Umbilical cord (tissue), 2 donors: ENCODE data around the gene ARHGAP29. TPM values are rescaled to one million over a fixed set of nuclear protein-coding genes. Genes with fewer than 3 reads are reported as not detected.

Experiments
- DNase-seq: peaks from one replicate; pipeline ENCODE4 v3.0.0-alpha.2; 2015; ENCODE audit warnings: low spot score
- total RNA-seq: library from RNA; depleted of rRNA; stranded (reverse); fragments of >200 nt; gene quantifications from one replicate; pipeline ENCODE4 v1.2.3, GENCODE V29; 2014; ENCODE audit warnings: low replicate concordance; ENCODE audit not compliant: insufficient read depth

The ARHGAP29 gene, protein sequence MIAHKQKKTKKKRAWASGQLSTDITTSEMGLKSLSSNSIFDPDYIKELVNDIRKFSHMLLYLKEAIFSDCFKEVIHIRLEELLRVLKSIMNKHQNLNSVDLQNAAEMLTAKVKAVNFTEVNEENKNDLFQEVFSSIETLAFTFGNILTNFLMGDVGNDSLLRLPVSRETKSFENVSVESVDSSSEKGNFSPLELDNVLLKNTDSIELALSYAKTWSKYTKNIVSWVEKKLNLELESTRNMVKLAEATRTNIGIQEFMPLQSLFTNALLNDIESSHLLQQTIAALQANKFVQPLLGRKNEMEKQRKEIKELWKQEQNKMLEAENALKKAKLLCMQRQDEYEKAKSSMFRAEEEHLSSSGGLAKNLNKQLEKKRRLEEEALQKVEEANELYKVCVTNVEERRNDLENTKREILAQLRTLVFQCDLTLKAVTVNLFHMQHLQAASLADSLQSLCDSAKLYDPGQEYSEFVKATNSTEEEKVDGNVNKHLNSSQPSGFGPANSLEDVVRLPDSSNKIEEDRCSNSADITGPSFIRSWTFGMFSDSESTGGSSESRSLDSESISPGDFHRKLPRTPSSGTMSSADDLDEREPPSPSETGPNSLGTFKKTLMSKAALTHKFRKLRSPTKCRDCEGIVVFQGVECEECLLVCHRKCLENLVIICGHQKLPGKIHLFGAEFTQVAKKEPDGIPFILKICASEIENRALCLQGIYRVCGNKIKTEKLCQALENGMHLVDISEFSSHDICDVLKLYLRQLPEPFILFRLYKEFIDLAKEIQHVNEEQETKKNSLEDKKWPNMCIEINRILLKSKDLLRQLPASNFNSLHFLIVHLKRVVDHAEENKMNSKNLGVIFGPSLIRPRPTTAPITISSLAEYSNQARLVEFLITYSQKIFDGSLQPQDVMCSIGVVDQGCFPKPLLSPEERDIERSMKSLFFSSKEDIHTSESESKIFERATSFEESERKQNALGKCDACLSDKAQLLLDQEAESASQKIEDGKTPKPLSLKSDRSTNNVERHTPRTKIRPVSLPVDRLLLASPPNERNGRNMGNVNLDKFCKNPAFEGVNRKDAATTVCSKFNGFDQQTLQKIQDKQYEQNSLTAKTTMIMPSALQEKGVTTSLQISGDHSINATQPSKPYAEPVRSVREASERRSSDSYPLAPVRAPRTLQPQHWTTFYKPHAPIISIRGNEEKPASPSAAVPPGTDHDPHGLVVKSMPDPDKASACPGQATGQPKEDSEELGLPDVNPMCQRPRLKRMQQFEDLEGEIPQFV
- total RNA-seq, result 41.7 TPM

DNA sequence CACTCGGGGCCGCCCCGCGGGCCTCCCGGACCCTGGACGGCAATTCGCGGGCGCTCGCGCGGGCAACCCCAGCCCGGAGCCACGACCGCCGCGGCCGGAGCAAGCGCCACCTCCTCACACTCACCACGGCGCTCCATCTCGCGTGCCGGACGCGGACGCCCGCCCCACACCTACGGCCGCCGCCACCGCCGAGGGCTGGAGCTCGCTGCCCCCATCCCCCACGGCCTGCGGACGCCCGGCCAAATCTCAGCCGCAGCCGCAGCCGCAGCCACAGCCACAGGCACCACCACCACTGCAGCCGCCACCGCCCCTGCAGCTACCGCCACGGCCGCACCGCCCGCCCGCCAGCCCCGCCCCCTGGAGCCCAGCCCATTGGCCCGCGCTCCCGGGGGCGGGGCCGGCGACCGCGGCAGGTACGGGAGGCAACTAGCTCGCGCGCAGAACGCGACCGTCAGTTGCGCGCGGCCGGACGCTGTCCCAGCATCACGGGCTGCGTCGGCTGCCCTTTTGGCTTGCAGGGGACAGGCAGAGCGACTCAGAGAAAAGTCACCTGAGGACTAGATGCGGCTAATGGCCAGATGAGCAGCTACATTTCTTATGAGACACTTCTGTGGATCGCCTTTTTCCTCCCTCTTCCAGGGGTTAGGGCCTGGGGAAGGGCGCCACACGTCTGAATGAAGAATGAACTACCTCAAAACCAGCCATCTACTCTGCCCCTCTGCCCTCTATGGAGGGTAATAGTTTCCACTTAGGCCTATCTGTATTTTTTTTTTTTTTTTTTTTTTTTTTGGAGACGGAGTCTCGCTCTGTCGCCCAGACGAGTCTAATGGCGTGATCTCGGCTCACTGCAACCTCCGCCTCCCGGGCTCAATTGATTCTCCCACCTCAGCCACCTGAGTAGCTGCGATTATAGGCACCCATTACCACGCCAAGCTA is at the start of gene ARHGAP29:
Gene ARHGAP29, minus strand, starts transcription at position 294 of the 936 bp plus-strand sequence. CDS start 5,973 bp downstream, outside the sequence.
- peak; percentile 82 for DNase-seq

DNA sequence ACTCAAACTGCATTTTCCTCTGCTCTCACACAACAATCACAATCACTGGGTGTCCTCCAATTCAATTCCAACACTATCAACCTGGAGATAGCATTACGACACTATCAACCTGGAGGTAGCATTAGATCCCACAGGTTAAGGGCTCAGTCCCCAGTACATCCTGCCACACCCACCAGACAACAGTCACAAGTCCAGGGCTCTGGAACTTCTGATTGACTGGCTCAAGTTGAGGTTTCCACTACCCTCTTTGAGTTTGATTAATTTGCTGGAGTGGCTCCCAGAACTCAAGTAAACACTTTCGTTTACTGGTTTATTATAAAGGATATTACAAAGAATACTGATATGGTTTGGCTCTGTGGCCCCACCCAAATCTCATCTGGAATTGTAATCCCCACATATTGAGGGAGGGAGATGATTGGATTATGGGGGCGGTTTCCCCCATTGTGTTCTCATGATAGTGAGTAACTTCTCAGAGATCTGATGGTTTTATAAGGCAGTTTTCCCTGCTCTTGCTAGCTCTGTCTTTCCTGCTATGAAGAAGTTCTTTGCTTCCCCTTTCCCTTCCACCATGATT is 49.6 kb upstream of the ARHGAP29 start:
- DNase-seq, result no peak

DNA sequence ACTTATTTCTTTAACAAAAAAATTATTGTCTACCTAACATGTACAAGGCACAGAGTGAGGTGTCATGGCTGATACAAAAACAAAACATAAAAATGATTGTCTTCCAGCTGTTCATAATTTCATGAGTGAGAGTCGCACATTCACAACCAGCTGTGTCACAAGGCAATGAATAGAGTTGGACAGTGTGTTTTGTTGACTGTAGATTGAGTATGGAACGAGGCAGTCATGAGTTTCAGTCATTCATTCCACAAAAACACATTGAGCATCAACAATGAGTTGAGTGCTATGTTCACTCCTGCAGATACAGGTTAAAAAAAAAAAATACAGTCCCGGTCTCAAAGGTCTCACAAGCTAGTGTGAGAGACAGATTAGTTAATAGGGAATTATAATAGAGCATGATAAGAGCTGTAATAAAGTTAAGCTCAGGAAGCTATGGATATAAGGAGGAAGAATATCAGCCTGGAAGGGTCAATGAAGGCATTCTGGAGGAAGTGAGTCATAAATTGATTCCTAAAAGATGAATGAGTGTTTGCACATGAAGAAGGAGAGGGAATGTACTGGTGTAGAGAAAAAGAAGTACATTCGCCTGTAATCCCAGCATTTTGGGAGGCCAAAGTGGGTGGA is 47.8 kb upstream of the ARHGAP29 start:
- no peak for DNase-seq

DNA sequence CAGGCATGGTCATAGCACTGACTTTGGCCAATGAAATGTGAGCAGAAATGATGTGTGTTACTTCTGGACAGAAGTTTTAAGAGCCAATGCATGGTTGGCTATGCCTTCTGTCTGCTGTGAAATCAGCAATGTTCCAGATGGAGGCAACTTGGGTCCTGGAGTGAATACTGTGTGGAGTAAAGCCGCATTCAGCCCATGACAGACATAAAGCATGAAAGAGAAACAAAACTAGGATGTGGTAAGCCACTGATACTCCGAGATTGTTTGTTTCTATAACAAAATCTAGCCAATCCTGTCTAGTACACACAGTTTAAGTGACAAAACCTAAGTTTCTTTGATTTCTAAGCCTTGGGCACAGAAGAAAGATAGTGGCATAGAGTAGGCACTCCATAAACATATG is 47.1 kb upstream of the ARHGAP29 start:
- no peak for DNase-seq

DNA sequence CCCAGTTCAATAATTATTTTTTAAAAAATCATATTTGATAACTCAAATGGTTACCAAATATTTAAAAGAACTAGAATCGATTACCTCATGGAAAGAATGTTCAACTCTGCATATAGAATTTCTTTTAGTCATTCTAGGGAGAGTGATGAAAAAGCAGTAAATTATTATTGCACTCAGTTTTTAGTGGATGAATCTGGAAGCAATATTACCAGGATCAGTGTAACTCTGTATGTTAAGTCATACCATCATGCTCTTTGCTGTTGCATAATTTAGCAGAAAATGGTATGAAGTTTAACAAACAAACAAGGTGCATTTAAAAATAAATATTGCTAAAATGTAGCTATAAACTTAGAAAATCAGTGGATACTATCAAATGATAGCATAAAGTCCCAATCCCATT is 46.1 kb upstream of the ARHGAP29 start:
- DNase-seq, result no peak

DNA sequence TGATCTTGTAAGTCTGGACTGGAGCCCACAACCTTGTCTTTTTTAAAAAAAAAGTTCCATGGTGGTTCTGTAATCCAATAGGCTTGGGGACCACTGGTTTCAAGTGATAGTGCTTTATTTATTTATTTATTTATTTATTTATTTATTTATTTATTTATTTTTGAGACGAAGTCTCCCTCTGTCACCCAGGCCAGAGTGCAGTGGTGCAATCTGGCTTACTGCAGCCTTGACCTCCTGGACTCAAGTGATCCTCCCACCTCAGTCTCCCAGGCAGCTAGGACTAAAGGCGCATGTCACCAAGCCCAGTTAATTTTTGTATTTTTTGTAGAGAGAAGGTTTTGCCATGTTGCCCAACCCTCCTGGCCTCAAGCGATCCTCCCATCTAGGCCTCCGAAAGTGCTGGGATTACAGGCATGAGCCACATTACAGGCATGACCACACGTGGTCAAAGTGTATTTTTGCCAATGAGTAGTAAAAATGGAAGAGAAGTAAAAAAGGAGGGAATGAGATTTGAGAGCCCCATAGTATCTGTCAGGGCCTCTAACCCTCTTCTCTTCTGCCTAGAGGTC is 44.8 kb upstream of the ARHGAP29 start:
- DNase-seq, result no peak

DNA sequence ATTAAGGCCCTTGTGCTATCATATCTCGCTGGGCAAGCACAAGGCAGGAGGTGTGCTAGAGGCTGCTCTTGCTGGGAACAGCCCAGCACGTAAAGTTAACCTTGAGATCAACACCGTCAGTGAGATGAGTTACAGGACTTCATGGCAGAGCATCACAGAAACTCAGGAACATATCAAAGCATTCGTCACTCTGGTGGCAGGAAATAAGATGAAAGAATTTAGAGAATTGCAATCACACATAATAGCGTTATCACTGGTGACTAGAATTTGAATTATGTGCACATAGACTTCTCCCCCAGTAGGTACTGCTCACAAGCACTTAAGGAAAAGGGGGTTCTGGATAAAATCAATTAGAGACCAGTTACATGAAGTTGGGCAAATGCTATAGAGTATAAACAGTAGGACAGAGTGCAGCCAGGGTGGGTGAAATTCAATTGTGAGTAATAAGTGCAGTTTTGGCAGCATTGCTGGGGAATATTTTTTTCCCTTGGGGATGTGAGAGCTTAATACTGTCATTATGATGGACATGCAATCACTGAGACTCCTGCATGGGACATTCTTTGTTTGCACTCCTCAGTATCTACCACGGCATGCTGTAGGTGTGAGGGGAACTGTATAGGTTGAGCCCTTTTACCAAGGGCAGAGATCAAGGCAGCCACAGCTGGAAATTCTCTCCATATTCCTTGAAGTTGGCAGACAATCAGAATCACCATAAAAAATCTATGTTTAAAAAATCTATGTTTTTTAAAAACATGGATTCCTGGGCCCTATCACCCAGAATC is 44.2 kb upstream of the ARHGAP29 start:
- peak; percentile 68 for DNase-seq

DNA sequence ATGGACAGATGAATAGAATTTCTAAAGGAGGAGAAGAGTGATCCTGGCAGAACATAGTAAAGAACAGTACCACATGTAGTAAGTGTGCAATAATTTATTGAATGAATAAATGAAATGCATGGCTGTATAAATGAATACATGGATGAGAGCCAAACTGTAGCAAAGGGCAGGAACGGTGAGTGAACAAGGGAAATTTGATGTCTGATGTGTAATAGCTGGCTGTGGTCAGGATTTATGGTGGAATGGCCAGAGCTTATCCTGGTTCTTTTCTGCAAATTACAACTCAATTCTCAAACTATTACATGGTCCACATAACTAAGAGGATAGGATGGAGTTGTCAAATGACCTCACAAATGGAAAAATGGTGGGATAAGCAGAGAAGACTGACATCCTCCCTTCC is 43.2 kb upstream of the ARHGAP29 start:
- DNase-seq, result no peak

DNA sequence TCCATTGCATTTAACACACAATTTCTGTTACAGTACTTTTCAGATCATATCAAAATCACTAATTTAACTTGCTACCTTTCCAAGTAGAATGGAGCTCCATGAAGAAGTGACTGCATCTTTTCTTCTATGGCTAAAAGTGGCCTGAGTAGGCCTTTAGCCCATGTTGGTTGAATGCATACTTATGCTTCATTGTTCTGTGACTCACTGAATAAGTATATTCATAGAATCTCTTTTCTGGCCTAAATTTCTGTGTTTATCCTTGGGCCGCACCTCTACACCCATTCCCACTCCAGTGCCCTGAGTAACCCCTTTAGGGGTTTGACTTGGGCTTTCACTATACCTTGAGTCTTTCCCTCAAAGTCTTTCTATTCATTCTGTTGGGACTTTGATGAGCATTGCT is 42.1 kb upstream of the ARHGAP29 start:
- DNase-seq, result no peak

DNA sequence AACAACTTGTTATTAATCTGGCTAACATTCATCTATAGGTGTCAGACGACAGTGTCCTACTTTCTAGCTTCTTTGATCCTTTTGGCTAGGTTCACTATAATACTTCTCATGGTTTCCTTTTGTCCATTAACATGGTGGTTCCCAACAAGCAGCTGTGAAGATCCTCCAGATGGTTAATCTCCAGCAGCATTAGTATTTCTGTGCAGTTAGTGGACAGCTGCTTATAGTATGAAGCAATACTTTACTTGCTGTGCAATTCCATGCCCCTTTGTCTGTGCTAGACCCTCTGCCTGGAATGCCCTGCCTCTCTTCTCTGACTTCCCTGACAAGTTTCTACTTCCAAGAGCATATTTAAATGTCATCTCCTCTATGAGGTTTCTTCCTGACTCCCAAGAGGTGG is 41.7 kb upstream of the ARHGAP29 start:
- no peak for DNase-seq

DNA sequence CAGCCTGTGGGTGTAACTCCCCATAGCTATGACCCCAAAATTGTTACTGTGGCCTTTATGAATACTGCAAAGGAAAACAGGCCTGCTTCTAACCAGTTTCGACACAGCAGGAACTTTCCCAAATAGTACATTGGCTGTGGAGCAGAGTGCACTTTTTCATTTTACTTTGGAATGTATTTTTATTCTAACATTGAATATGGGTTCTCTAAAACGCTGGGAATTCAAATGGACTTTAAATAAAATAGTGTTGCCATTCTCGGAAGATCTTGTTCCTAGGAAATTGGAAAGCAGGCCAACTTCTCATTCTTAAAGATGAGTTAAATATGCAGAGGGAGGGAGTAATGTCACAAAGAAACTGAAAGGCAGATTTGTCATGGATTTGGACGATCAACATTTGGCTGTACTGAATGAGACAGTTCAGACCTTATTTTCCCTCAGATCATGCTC is 39.6 kb upstream of the ARHGAP29 start:
- DNase-seq, result peak; percentile 57

DNA sequence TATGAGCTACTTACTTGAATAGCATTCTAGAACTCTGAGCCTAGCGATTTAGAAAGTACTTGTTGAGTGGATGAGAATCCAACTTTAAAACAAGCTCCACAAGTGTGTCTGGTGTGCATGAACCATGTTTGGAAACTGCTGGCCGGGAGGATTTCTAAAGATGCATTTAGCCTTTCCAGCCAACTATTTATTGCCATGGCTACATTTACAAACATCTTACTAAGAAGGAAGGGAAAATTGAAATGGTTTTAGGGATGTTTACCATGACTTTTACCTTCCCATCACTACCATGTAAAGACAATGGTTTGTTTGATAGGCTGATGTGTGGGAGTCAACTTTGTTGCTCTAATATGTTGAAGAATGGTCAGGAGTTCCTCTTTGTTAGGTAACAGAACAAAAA is 37.7 kb upstream of the ARHGAP29 start:
- DNase-seq, result no peak

DNA sequence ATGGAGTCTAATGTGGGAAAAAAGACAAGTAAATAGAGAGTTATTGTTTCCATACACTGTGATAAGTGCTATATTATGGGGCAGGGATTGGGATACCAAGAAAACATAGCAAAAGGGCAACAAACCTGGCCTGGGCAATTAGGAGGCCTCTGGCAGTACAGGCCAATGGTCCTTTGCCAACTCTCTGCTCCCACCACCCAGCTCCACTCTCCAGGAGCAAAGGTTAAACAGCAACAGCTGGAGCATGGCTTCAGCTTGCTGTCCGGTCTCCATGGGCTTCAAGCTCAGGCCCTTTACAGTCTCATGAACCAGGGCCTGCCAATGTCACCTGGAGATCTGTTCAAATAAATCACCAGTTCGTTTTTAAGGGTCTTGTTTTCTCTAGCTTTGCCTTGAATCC is 37.2 kb upstream of the ARHGAP29 start:
- no peak for DNase-seq

DNA sequence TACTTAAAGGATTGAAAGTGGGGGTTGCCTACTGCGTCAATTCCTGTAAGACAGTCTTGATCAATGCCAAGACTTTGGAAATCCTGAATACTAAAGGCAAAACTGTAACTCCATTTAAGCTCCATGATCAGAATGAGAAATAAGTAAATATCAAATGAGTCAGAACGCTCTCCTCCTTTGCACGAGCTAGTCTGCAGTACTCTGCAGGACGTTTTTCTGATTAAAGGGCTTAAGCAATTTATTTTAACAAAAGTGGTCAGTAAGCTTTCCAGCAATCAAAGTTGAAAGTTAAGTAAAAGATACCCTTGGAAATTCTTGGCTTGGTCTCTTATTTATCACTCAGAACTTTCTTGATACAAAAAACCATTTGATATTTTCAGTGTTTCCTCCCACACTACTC is 35.7 kb upstream of the ARHGAP29 start:
- DNase-seq, result no peak

DNA sequence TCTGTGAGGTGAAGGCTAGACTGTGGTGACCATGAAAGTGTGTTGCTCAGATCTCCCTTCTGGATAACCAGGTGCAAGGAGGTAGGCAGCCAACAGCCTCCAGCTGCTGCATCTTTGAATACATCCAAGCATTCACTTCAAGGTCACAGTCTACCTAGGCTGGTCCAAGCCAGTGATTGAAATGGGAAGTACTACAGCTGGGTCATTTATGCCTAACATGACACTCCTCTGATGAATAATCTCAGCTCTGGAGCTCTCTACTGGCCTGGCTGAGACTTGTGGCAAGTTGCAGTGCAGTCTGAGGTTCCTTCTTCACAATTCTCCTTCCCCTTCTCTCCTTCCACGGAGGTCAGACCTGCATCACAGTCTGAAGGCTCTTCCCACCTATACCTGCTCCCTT is 35.0 kb upstream of the ARHGAP29 start:
- no peak for DNase-seq

DNA sequence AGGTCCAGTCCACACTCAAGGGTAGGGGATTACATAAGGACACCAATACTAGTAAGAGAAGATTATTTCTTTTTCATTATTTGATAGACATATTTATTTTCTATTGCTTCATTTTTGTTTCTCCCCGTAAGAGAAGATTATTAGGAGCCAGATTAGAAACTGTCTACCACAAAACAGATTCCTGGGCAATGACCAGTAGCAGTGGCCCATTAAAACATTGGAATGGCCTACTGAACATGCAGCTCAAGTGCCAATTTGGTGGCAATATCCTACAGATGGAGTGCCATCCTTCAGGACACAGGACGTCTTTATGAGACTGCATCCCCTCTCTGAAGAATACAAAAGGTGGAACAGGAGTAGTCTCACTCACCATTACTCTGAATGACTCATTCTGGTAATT is 34.0 kb upstream of the ARHGAP29 start:
- DNase-seq, result no peak

DNA sequence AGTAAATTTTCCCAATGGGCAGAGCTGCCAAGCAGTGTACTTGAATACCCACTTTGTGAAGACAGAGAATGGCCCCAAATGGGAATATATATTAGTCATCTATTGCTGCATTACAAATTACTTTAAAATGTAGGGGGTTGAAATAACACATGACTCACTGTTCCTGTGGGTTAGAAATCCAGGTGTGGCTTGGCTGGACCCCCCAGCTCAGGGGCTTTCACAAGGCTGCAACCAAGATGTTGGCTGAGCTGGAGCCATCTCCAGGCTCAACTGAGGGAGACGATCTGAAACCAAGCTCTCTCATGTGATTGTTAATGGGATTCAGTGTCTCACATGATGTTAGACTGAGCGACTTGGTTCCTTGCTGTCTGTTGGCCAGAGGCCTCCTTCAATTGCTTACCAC is 33.4 kb upstream of the ARHGAP29 start:
- no peak for DNase-seq

DNA sequence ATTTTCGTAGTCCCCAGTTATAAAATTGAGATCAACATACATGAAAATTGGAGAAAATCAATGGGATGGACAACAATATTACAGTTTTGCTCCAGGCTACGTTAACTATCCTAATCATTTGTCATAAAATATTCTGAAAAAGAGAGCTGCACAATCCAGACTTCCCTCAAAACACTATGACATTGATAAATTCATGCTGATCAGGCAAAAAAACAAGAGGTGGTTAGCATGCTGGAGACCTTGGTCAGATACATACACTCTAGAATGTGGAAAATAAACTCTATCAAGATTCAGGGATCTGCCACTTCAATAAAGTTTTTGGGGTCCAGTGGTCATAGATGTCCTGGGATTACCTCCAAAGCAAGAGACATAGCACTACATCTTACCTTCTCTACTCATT is 32.5 kb upstream of the ARHGAP29 start:
- no peak for DNase-seq

DNA sequence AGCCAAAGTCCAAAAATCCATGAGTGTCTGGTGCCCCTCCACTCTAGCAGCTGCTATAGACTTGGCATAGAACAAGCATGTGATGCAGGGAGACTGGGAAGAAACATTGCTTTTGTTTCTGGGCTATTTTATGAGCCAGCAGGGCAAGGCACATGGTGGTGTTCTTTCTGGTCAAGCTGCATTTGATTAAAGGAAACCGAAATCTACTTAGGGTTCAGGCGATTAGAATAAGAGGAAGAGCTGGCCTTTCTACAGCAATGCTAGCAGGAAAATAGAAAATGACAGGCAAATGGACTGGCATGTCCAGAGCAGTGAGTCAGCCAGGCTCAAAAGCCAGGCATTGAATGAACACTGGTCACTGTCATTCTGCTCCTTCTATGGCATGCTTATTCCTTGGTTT is 28.5 kb upstream of the ARHGAP29 start:
- no peak for DNase-seq
